ENCODE measurements around the gene NDRG3.

Gene NDRG3

GRCh38 chr20:36741072-36741471 is 4.8 kb downstream of the NDRG3 start:
- POLR2A ChIA-PET = no interaction called here
- no peak for DNase-seq (ENCODE audit: extremely low spot score)
- CTCF ChIA-PET = interaction anchor here (1.1 to 3.0 kb wide), 5 partner anchors 14 to 146 kb away, joined by 3 to 14 read pairs (median 3); no protein-coding TSS in a partner anchor
- no peak for TF ChIP-seq CTCF (IDR thresholded peaks at IDR 0.05; ENCODE audit: control extremely low read depth, extremely low read depth, low read depth, missing control alignments)

GRCh38 chr20:36737183-36737499 is 8.7 kb downstream of the NDRG3 start:
- TF ChIP-seq CTCF (IDR thresholded peaks at IDR 0.05; ENCODE audit: control extremely low read depth, extremely low read depth, low read depth, missing control alignments) = no peak
- ChIA-PET POLR2A (no interaction called here), CTCF (interaction anchor here (1.0 to 4.8 kb wide), 7 partner anchors 13 to 149 kb away, joined by 3 to 21 read pairs (median 4); partner anchors contain the start of gene RAB5IF)
- DNase-seq (ENCODE audit: extremely low spot score) = no peak

- ChIA-PET CTCF (interaction anchor here (1.0 to 4.8 kb wide), 8 partner anchors 14 to 150 kb away, joined by 3 to 21 read pairs (median 4); partner anchors contain the start of gene RAB5IF), POLR2A (no interaction called here)
- no peak for DNase-seq (ENCODE audit: extremely low spot score)
- no peak for TF ChIP-seq CTCF (IDR thresholded peaks at IDR 0.05; ENCODE audit: control extremely low read depth, extremely low read depth, low read depth, missing control alignments)
Observed at GRCh38 chr20:36736451-36737182, 9.3 kb downstream of the NDRG3 start.

GRCh38 chr20:36732456-36732855 is 13.4 kb downstream of the NDRG3 start:
- ChIA-PET POLR2A (no interaction called here), CTCF (interaction anchor here (1.0 kb wide), 1 partner anchor 533 kb away, joined by 3 read pairs; no protein-coding TSS in a partner anchor)
- TF ChIP-seq CTCF (IDR thresholded peaks at IDR 0.05; ENCODE audit: control extremely low read depth, extremely low read depth, low read depth, missing control alignments) = no peak
- DNase-seq (ENCODE audit: extremely low spot score) = no peak

- DNase-seq (ENCODE audit: extremely low spot score) = peak; percentile 37
- POLR2A ChIA-PET = no interaction called here
- TF ChIP-seq CTCF (IDR thresholded peaks at IDR 0.05; ENCODE audit: control extremely low read depth, extremely low read depth, low read depth, missing control alignments) = no peak
- CTCF ChIA-PET = interaction anchor here (0.6 to 2.5 kb wide), 4 partner anchors 45 to 512 kb away, joined by 3 to 7 read pairs (median 4); partner anchors contain the start of gene DSN1
Observed at GRCh38 chr20:36728986-36729385, 16.9 kb downstream of the NDRG3 start.

GRCh38 chr20:36726168-36726567 is 19.7 kb downstream of the NDRG3 start:
- TF ChIP-seq CTCF (IDR thresholded peaks at IDR 0.05; ENCODE audit: control extremely low read depth, extremely low read depth, low read depth, missing control alignments) = no peak
- POLR2A ChIA-PET = no interaction called here
- CTCF ChIA-PET = interaction anchor here (0.6 to 1.0 kb wide), 3 partner anchors 28 to 1636 kb away, joined by 3 to 5 read pairs (median 3); no protein-coding TSS in a partner anchor
- no peak for DNase-seq (ENCODE audit: extremely low spot score)
